Fibroblast of lung (primary cell): ENCODE data around the gene SPX.

ENCODE experiments used
- CTCF ChIP-seq, 2 donors: IDR thresholded peaks in 1 of 2; conservative IDR thresholded peaks in 1 of 2; 1 replicate in 1 of 2; 2 replicates in 1 of 2; pipeline ENCODE4 v1.5.1; 2011 to 2012; ENCODE audit warnings: low read length in 2 of 2, control low read depth in 1 of 2, inconsistent platforms in 1 of 2, low read depth in 1 of 2, mild to moderate bottlenecking in 1 of 2
- EZH2 ChIP-seq: IDR thresholded peaks from 2 replicates; pipeline ENCODE4 v1.5.1; 2012; ENCODE audit warnings: low read length, control low read depth, mild to moderate bottlenecking; ENCODE audit errors: missing control alignments

- TF ChIP-seq EZH2 (no peak), CTCF (conservative IDR thresholded peaks at IDR 0.05 in 1 of 2, IDR thresholded peaks at IDR 0.05 in 1 of 2; ENCODE audit: low read depth in 1 of 2, low read length in 2 of 2) (no peak)
Observed at GRCh38 chr12:21538061-21538653, 12.1 kb downstream of the SPX start.
